HL-60 (cell line): ENCODE results near the gene CREBBP.

Experiments used
- CTCF ChIP-seq: IDR thresholded peaks from one replicate; pipeline ENCODE4 v1.5.1; 2011; ENCODE audit warnings: low read length, control low read depth, inconsistent platforms; ENCODE audit not compliant: insufficient read depth
- GABPA ChIP-seq: IDR thresholded peaks from 2 replicates; pipeline ENCODE4 v1.6.1; 2012; ENCODE audit warnings: low read depth
- POLR2AphosphoS5 ChIP-seq: IDR thresholded peaks from 2 replicates; pipeline ENCODE4 v1.6.1; 2012; ENCODE audit warnings: low read depth
- SPI1 ChIP-seq: IDR thresholded peaks from 2 replicates; pipeline ENCODE4 v1.6.1; 2012; ENCODE audit warnings: low read depth, mild to moderate bottlenecking, borderline replicate concordance
- TF ChIP-seq, protein P1 (sequence below): IDR thresholded peaks from 2 replicates; pipeline ENCODE4 v1.6.1; 2012; ENCODE audit warnings: low read depth; ENCODE audit not compliant: insufficient replicate concordance

GRCh38 chr16:3791701-3792100 is 88.8 kb downstream of the CREBBP start:
- TF ChIP-seq CTCF (no peak), POLR2AphosphoS5 (no peak), SPI1 (no peak), GABPA (no peak)
- TF ChIP-seq, protein P1, sequence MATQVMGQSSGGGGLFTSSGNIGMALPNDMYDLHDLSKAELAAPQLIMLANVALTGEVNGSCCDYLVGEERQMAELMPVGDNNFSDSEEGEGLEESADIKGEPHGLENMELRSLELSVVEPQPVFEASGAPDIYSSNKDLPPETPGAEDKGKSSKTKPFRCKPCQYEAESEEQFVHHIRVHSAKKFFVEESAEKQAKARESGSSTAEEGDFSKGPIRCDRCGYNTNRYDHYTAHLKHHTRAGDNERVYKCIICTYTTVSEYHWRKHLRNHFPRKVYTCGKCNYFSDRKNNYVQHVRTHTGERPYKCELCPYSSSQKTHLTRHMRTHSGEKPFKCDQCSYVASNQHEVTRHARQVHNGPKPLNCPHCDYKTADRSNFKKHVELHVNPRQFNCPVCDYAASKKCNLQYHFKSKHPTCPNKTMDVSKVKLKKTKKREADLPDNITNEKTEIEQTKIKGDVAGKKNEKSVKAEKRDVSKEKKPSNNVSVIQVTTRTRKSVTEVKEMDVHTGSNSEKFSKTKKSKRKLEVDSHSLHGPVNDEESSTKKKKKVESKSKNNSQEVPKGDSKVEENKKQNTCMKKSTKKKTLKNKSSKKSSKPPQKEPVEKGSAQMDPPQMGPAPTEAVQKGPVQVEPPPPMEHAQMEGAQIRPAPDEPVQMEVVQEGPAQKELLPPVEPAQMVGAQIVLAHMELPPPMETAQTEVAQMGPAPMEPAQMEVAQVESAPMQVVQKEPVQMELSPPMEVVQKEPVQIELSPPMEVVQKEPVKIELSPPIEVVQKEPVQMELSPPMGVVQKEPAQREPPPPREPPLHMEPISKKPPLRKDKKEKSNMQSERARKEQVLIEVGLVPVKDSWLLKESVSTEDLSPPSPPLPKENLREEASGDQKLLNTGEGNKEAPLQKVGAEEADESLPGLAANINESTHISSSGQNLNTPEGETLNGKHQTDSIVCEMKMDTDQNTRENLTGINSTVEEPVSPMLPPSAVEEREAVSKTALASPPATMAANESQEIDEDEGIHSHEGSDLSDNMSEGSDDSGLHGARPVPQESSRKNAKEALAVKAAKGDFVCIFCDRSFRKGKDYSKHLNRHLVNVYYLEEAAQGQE: no peak
